Measurements from ENCODE around the gene MTMR3.

- TF ChIP-seq EZH2phosphoT487 (IDR thresholded peaks at IDR 0.05) (no peak), CTCF (IDR thresholded peaks at IDR 0.05) (no peak), EZH2 (IDR thresholded peaks at IDR 0.05) (no peak)
Measured at GRCh38 chr22:29914165-29914564, 31.2 kb downstream of the MTMR3 start.

All from neural progenitor cell (in vitro differentiated cells).